Osteocyte (in vitro differentiated cells): ENCODE measurements around the gene ADRB1. TPM values are rescaled to one million over a fixed set of nuclear protein-coding genes. Genes with fewer than 3 reads are reported as not detected.

Experiments used
- DNase-seq: peaks from one replicate; pipeline ENCODE4 v3.0.0; 2021; ENCODE audit warnings: mixed read lengths; ENCODE audit not compliant: unreplicated experiment; ENCODE audit errors: extremely low spot score
- H3K27ac Mint-ChIP-seq: one replicate; pipeline ENCODE4 v1.8.0; 2021; ENCODE audit warnings: mild to moderate bottlenecking, mixed read lengths; ENCODE audit not compliant: unreplicated experiment
- H3K27me3 Mint-ChIP-seq: one replicate; pipeline ENCODE4 v1.8.0; 2021; ENCODE audit warnings: mixed read lengths; ENCODE audit not compliant: unreplicated experiment
- H3K36me3 Mint-ChIP-seq: one replicate; pipeline ENCODE4 v1.8.0; 2021; ENCODE audit warnings: mixed read lengths; ENCODE audit not compliant: unreplicated experiment
- H3K4me1 Mint-ChIP-seq: one replicate; pipeline ENCODE4 v1.8.0; 2021; ENCODE audit warnings: mixed read lengths; ENCODE audit not compliant: unreplicated experiment
- H3K4me3 Mint-ChIP-seq: one replicate; pipeline ENCODE4 v1.8.0; 2021; ENCODE audit warnings: mild to moderate bottlenecking, moderate library complexity, mixed read lengths; ENCODE audit not compliant: unreplicated experiment
- H3K9me3 Mint-ChIP-seq: one replicate; pipeline ENCODE4 v1.8.0; 2021; ENCODE audit warnings: mixed read lengths; ENCODE audit not compliant: unreplicated experiment
- total RNA-seq: library from RNA; stranded (reverse); gene quantifications from 2 replicates; pipeline ENCODE4 v1.2.1, GENCODE V29; 2021
- TF ChIP-seq, protein P1 (sequence below): fragments of 200-600 bp; sonication (generic); IDR thresholded peaks from 2 replicates; pipeline ENCODE4 v1.5.0; 2021; ENCODE audit warnings: antibody characterized with exemption, mild to moderate bottlenecking, moderate library complexity

Gene ADRB1
- total RNA-seq, 1 donor from 2014 or later: 0.97 TPM

DNA sequence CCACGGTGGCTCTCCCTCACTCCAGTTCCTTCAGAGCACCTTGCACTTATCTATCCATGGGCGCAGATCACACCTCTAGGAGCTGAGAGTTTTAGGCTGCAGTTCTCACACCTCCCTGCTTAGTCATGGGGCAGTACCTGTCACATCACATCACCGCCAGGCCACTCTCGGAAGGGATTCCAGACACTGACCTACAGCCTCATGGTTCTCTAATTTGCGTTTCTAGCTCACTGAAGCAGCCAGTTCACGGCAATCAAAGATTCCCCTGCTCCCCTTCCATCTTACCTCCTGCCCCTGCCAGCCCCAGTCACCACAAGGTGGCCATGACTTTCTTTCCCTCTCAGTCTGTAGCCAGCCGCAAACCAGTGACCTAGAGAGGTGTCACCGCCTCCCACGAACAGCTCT is 34.2 kb downstream of the ADRB1 start:
- TF ChIP-seq, protein P1, sequence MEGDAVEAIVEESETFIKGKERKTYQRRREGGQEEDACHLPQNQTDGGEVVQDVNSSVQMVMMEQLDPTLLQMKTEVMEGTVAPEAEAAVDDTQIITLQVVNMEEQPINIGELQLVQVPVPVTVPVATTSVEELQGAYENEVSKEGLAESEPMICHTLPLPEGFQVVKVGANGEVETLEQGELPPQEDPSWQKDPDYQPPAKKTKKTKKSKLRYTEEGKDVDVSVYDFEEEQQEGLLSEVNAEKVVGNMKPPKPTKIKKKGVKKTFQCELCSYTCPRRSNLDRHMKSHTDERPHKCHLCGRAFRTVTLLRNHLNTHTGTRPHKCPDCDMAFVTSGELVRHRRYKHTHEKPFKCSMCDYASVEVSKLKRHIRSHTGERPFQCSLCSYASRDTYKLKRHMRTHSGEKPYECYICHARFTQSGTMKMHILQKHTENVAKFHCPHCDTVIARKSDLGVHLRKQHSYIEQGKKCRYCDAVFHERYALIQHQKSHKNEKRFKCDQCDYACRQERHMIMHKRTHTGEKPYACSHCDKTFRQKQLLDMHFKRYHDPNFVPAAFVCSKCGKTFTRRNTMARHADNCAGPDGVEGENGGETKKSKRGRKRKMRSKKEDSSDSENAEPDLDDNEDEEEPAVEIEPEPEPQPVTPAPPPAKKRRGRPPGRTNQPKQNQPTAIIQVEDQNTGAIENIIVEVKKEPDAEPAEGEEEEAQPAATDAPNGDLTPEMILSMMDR: no peak
- Mint-ChIP-seq H3K4me1 (peaks cover 4% of the 10 kb centered on the region), H3K9me3 (no peaks in the 10 kb centered on the region), H3K27me3 (peaks cover 2% of the 10 kb centered on the region), H3K4me3 (no peak overlapping the region), H3K27ac (no peak overlapping the region), H3K36me3 (no peaks in the 10 kb centered on the region)
- no peak for DNase-seq

DNA sequence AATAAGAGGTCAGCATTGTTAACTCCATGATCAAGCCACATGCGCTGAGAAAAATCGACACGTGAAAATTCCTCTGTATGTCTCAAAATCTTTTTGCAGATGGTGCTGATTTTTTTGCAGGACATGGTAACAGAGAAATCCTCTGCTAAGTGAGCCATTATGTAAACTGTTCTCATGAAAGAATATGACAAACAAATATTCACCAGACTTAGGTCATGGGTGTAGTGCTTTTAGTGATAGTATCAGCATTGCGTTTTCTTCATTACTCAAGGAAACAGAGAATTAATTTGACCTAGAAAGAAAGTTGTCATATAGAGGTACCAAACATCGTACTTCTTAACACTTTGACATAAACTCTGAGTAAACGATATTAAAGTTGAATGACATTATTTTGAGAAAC is 34.7 kb downstream of the ADRB1 start:
- DNase-seq: no peak
- Mint-ChIP-seq H3K4me3 (no peak overlapping the region), H3K36me3 (no peaks in the 10 kb centered on the region), H3K9me3 (no peaks in the 10 kb centered on the region), H3K27me3 (peaks cover 2% of the 10 kb centered on the region), H3K4me1 (peaks cover 4% of the 10 kb centered on the region), H3K27ac (no peak overlapping the region)
- TF ChIP-seq, protein P1: no peak

DNA sequence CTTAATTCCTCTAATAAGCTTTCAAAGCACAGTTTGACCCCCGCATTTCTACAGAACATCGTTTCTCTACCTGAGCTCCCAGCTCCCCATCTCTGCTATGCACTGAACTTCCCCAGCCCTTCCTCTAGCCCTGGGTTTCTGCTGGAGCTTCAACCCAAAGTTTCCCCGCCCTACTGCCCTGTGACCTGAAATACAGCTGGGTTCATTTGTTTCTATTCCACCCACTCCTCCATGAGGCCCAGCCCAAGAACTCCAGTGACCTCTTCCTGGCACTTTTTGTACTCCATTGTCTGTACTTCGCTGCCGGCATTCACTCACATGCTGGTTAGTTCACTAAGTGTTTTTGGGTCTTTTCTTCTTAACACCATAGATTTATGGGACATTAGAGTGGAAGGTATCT is 35.8 kb downstream of the ADRB1 start:
- peaks cover 2% of the 10 kb centered on the region for H3K27me3 Mint-ChIP-seq
- H3K27ac Mint-ChIP-seq: no peak overlapping the region
- no peaks in the 10 kb centered on the region for H3K36me3 Mint-ChIP-seq
- peaks cover 4% of the 10 kb centered on the region for H3K4me1 Mint-ChIP-seq
- no peak for DNase-seq
- H3K9me3 Mint-ChIP-seq: no peaks in the 10 kb centered on the region
- TF ChIP-seq, protein P1: no peak
- no peak overlapping the region for H3K4me3 Mint-ChIP-seq

DNA sequence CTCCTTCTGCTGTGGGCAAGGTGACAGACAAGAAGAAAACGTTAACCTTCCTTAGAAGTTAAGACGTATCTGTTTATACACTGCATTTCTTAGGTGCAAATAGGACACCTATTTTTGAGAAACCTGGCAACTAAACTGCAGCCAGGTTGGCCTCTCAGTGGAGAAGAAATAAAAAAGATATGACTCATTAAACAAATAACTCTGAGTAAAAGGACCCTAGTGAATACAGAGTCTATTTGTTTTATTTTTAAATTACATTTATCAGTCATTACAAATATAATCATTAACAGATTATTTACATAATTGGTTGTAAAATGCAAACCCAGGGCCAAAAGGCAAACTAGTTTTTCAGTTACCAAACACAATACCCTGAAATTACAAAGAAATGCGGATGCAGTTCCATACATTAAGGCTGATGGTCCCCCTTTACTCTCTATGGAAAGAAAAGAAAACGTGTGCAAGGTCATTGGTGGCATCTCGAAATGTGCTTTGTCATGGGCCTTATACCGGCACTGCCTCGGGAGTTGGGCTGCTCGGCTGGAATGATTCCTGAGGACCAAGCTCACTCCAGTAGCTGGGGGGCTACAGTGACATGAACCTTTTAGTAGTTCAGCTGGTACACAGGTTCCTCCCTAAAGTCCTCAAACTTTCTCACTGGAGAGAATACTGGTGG is 38.4 kb downstream of the ADRB1 start:
- H3K27ac Mint-ChIP-seq: no peak overlapping the region
- H3K4me3 Mint-ChIP-seq: no peak overlapping the region
- H3K4me1 Mint-ChIP-seq: peaks cover 4% of the 10 kb centered on the region
- TF ChIP-seq, protein P1: no peak
- H3K27me3 Mint-ChIP-seq: peaks cover 2% of the 10 kb centered on the region
- DNase-seq: no peak
- H3K9me3 Mint-ChIP-seq: no peaks in the 10 kb centered on the region
- H3K36me3 Mint-ChIP-seq: no peaks in the 10 kb centered on the region

DNA sequence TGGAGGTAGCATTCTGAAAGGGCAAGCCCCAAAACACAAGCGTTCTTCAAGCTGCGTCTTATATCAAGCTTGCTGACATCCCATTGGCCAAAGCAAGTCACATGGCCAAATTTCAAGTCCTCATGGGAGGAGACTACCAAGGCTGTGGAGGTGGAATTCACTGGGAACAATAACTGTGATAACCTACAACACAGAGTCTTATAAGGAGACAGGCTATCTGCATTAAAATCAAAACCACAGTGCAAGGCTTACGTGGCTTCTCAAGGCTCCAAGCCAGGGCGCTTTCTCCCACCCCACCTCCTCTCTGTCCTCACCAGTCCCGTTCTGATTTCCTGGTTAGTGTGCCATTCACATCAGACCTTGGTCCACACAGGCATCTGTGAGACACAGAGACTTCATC is 39.4 kb downstream of the ADRB1 start:
- Mint-ChIP-seq H3K9me3 (no peaks in the 10 kb centered on the region), H3K4me3 (no peak overlapping the region), H3K27me3 (peaks cover 2% of the 10 kb centered on the region), H3K36me3 (no peaks in the 10 kb centered on the region), H3K27ac (no peak overlapping the region), H3K4me1 (peaks cover 4% of the 10 kb centered on the region)
- DNase-seq: no peak
- TF ChIP-seq, protein P1: no peak
